DMS 273 (cell line): ENCODE measurements around the gene BTN2A1.
A peak's percentile ranks its signal among the peaks of the same experiment; 100 is the strongest.
"Not testable (repeated sequence)": the region's sequence is repeated elsewhere in the genome, so short reads cannot be mapped to it uniquely, and the experiment has no call there.

Experiments
- DNase-seq: peaks from one replicate; lab custom pipeline; 2025; ENCODE audit not compliant: unreplicated experiment; lab: John Stamatoyannopoulos, UW

BTN2A1 gene

GRCh38 chr6:26489996-26490964 lies 32.5 kb downstream of the BTN2A1 start:
- DNase-seq = no peak

- DNase-seq = no peak
These were observed 33.8 kb downstream of the BTN2A1 start for GRCh38 chr6:26491604-26492003.

GRCh38 chr6:26493258-26493657 lies 35.5 kb downstream of the BTN2A1 start:
- peak; percentile 35 for DNase-seq

- no peak for DNase-seq
These were observed 36.4 kb downstream of the BTN2A1 start for GRCh38 chr6:26494117-26494516.

- DNase-seq = no peak
These were observed 37.5 kb downstream of the BTN2A1 start for GRCh38 chr6:26495281-26495680.

- DNase-seq = no peak
These were observed 39.9 kb downstream of the BTN2A1 start for GRCh38 chr6:26497610-26498009.

GRCh38 chr6:26500102-26500501 lies 42.3 kb downstream of the BTN2A1 start, which contains the start of gene BTN1A1:
Gene BTN1A1, plus strand, starts transcription at chr6:26500303. Its CDS starts 984 bp downstream, at chr6:26501287.
- no peak for DNase-seq

GRCh38 chr6:26501482-26501986 lies 43.8 kb downstream of the BTN2A1 start:
- DNase-seq = peak; percentile 55

GRCh38 chr6:26502165-26502564 lies 44.4 kb downstream of the BTN2A1 start:
- DNase-seq = no peak

- DNase-seq = no peak
These were observed 44.9 kb downstream of the BTN2A1 start for GRCh38 chr6:26502626-26503025.

GRCh38 chr6:26507658-26508057 lies 49.9 kb downstream of the BTN2A1 start:
- no peak for DNase-seq

GRCh38 chr6:26511033-26511432 lies 53.3 kb downstream of the BTN2A1 start:
- DNase-seq = not testable (repeated sequence)

GRCh38 chr6:26514984-26515383 lies 57.2 kb downstream of the BTN2A1 start:
- DNase-seq = no peak

- DNase-seq = peak; percentile 12
These were observed 59.0 kb downstream of the BTN2A1 start for GRCh38 chr6:26516481-26517427.
